IPS DF 19.7 (cell line): Measurements from ENCODE around the gene ZC3H7A.
"Not testable (repeated sequence)": the region's sequence is repeated elsewhere in the genome, so short reads cannot be mapped to it uniquely, and the experiment has no call there.

ENCODE experiments used
- DNase-seq: peaks from one replicate; pipeline ENCODE4 v3.0.0-alpha.2; 2013; ENCODE audit warnings: low read depth, low spot score

Gene ZC3H7A, protein sequence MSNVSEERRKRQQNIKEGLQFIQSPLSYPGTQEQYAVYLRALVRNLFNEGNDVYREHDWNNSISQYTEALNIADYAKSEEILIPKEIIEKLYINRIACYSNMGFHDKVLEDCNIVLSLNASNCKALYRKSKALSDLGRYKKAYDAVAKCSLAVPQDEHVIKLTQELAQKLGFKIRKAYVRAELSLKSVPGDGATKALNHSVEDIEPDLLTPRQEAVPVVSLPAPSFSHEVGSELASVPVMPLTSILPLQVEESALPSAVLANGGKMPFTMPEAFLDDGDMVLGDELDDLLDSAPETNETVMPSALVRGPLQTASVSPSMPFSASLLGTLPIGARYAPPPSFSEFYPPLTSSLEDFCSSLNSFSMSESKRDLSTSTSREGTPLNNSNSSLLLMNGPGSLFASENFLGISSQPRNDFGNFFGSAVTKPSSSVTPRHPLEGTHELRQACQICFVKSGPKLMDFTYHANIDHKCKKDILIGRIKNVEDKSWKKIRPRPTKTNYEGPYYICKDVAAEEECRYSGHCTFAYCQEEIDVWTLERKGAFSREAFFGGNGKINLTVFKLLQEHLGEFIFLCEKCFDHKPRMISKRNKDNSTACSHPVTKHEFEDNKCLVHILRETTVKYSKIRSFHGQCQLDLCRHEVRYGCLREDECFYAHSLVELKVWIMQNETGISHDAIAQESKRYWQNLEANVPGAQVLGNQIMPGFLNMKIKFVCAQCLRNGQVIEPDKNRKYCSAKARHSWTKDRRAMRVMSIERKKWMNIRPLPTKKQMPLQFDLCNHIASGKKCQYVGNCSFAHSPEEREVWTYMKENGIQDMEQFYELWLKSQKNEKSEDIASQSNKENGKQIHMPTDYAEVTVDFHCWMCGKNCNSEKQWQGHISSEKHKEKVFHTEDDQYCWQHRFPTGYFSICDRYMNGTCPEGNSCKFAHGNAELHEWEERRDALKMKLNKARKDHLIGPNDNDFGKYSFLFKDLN

DNA sequence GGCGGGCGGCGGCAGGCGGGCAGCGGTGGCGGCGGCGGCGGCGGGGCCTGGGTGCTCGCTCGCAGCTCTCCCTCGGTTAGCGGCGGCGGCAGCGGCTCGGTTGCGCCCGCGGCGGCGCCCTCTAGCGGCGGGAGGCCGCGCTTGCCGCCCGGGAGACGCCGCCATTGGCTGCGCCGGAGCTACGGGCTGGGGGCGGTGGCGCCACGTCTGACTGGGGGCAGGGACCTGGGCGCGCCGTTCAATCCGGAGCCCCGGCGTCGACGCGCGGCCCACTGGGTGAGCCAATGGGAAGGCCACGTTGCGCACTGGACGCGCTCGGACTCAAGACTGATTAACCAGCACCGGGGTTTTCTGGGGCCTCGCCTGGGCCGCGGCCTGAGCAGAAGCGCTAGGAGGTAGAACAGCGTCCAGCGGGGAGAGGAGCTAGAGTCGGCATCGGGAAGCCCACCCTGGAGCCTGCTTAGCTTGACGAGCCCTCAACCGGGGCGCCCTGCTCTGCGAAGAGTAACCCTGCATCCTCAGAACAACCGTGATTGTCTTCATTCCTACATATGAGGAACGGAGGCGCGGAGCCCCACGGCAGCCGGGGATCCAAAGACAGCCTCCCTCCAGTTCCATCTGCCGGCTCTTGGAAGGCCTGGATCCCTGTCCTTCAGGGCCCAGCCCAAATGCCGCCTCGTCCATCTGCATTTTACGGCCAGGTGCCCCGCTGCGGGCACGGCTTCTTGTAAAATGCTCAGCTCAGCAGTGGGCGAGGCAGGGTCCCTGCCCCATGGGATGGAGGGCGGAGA, at the start of gene ZC3H7A:
Gene ZC3H7A, minus strand, starts transcription at position 93 of the 791 bp plus-strand sequence. CDS start 14,904 bp downstream, outside the sequence.
- DNase-seq = peak; percentile 86

DNA sequence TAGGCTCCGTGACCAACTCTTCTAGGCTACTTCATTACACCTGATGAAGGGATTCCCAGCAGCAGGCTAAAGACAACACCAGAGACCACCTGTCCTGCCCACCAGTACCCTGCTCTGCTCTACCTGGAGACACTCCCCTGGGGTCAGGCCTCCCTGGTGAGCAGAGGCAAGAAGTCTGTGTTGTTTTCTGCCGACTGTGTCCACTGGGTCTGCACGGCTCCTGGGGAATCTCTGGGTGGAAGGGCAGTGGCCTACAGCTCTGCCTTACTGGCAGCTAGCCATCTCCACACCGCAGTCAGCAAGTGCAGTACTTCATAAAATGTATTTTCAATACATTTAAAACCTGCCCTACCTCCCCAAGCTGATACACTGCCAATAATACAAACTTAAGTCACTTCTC, 47.4 kb upstream of the ZC3H7A start:
- no peak for DNase-seq

DNA sequence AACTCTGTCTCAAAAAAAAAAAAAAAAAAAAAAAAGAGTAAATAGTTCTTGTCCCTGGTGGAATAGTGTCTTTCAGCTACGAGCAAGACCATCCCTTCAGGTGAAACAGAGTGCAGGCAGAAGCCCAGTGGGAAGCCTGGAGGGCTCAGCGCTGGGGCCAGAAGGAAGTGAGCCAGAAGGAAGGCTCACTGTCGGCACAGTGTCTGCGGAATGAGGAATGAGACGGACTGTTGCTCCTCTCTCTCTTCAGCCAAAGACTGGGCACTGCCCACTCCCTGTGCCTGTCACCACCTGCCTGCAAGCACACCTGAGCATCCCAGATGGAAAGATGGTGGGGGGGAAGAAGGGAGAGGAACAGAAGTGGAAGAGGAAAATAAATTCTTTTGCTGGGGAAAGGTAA, 46.8 kb upstream of the ZC3H7A start:
- DNase-seq = no peak

DNA sequence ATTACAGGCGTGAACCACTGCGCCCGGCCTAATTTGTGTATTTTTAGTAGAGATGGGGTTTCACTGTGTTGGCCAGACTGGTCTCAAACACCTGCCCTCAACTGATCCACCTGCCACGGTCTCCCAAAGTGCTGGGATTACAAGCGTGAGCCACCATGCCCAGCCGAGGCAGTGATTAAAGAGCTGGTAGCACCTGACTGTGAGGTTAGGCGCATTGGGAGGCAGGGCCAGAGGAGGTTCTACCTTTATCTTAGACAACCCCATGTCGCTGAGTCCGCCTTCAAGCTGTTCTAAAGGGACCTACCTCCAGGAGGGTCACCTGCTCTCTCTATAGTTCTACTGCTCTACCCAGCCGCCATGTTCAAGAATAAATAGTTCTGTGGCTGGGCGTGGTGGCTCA, 46.1 kb upstream of the ZC3H7A start:
- DNase-seq = no peak

DNA sequence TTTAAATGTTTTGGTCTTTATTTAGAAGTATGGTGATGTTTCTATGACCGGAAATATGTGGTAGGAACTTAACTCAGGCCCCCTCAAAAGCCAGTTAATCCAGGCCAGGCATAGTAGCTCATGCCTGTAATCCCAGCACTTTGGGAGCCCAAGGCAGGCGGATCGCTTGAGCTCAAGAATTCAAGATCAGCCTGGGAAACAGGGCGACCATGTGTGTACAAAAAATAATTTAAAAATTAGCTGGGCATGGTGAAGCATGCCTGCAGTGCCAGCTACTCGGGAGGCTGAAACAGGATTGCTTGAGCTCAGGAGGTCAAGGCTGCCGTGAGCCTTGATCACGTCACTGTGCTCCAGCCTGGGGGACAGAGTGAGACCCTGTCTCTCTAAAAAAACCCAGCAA, 44.0 kb upstream of the ZC3H7A start:
- DNase-seq = no peak

DNA sequence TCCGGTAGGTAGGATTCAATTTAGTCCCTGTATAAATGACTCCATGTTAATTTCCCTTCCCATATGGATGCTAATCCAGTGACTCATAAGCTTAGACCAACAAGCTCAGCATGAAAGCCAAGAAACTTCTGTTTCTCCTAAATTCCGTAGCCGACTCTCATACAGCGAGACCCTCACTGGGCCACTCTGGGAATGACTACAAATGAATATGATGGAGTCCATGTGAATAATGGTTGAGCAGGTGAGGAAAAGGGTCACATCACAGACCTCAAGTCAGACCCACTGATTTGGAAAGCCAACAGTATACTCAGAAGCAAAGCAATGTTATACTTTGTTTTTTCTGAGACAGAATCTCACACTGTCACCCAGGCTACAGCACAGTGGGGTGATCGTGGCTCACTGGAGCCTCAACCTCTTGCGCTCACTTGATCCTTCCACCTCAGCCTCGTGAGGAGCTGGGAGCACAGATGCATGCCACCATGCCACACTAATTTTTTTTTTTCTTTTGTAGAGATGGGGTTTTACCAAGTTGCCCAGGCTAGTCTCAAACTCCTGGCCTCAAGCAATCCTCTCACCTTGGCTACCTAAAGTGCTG, 39.7 kb upstream of the ZC3H7A start:
- DNase-seq = peak; percentile 30

- no peak for DNase-seq
These were observed 39.0 kb upstream of the ZC3H7A start for GRCh38 chr16:11835891-11836649.

DNA sequence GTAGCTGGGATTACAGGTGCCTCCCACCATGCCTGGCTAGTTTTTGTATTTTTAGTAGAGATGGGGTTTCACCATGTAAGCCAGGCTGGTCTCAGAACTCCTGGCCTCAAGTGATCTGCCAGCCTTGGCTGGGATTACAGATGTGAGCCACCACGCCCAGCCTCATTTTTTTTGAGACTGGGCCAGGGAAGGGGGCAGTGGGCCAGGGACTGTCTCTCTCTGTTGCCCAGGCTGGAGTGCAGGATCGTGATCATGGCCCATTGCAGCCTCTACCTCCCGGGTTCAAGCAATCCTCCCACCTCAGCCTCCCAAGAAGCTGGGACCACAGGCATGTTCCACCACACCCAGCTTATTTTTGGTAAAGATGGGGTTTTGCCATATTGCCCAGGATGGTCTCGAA, 38.3 kb upstream of the ZC3H7A start:
- DNase-seq = no peak

GRCh38 chr16:11833951-11834695, 37.1 kb upstream of the ZC3H7A start:
- DNase-seq = no peak

GRCh38 chr16:11828696-11829095, 31.6 kb upstream of the ZC3H7A start:
- no peak for DNase-seq

DNA sequence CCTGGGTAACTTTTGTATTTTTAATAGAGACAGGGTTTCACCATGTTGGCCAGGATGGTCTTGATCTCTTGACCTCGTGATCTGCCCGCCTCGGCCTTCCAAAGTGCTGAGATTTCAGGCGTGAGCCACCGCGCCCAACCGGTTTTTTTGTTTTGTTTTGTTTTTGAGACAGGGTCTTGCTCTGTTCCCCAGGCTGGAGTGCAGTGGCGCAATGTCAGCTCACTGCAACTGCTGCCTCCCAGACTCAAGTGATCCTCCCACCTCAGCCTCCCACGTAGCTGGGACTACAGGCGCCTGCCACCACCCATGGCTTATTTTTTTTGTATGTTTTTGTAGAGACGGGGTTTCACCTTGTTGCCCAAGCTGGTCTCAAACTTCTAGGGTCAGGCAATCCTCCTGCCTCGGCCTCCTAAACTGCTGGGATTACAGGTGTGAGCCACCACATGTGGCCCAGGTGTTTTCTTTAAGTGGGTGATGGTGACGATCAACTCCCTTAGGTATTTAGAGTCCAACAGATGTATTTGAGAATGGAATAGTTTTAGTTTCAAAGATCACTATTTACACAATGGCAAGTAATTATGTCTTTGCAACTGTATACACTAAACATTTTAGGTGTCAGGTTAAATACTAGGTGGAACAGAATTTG, 28.6 kb upstream of the ZC3H7A start:
- DNase-seq = not testable (repeated sequence)

DNA sequence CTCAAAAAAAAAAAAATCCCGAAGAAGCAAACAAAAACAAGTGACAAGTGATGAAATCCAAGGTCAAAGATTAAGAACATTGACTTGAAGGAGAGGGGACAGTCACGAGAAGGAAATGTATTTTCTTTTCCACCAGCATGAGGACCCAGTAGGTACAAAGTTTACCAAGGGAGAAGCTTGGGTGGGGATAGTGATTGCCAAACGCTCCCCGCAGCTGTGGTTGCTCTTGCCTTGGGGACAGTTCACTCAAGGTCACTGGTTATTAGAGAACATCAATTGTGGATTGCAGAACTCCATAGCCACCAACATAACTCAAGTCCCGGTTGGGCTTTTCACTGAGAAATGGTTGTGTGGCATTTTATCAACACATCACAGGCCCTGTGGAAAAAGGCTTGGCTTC, 27.3 kb upstream of the ZC3H7A start:
- no peak for DNase-seq

DNA sequence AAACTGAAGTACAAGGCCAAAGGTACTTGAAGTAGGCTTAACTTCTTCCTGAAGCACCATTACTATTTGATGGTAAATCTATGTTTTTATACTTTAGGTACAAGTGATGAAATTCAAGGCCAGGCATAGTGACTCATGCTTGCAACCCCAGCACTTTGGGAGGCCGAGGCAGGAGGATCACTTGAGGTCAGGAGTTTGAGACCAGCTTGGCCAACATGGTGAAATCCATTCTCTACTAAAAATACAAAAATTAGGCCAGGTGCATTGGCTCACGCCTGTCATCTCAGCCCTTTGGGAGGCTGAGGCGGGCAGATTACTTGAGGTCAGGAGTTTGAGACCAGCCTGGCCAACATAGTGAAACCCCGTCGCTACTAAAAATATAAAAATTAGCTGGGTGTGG, 26.6 kb upstream of the ZC3H7A start:
- DNase-seq = not testable (repeated sequence)

DNA sequence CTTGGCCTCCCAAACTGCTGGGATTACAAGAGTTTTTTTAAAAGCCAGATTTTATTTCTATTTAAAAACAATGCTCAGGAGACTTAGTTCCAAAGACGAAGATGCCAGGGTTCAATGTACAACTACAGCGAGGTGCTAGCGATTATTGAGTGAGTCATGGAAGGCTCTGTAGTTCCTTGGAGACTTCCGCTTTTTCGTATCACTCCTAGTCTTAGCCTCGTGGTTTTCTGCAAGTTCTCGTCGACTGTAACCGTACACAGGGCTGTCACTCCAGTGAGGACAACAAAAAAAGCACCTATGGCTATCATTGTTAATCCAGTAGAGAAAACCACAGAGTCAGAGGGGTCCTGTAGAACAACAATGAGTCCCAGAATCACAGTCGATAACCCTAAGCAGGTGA, 22.7 kb upstream of the ZC3H7A start:
- no peak for DNase-seq

- not testable (repeated sequence) for DNase-seq
These were observed 21.9 kb upstream of the ZC3H7A start for GRCh38 chr16:11818970-11819369.

GRCh38 chr16:11816123-11816522, 19.1 kb upstream of the ZC3H7A start:
- no peak for DNase-seq

GRCh38 chr16:11814800-11815199, 17.7 kb upstream of the ZC3H7A start:
- not testable (repeated sequence) for DNase-seq

DNA sequence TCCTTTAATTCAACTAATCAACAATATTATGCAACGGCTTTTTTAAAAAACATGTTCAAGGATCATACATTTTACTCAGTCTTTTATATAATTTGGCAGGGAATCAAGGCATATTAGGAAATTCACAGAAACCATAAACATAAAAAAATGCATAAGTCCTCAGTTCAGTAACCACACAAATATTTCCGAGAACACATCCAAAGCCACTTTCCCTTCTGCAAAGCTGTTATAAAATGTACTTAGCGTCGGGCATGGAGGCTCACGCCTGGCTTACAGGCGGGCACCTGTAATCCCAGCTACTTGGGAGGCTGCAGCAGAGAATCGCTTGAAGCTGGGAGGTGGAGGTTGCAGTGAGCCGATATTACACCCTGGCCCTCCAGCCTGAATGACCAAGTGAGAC, 9.7 kb upstream of the ZC3H7A start:
- DNase-seq = no peak

DNA sequence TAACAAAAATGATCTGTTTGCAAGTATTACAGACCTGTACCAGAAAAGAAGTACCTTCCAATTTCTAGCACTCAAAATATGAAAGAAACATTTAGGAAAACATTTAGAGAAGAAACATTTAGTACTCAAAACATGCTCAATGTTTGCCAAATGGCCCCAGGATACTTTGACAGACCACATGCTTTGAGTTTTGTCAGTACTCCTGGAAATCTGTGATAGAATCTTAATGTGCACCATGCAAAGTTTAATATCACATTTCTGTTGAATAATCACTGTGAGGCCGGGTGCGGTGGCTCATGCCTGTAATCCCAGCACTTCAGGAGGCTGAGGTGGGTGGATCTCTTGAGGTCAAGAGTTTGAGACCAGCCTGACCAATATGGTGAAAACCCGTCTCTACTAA, 8.5 kb upstream of the ZC3H7A start:
- DNase-seq = no peak
